Activated T-cell treated with anti-CD3 and anti-CD28 coated beads for 24 hours (primary cell): ENCODE data around the gene UBE2QL1.

Experiments
- DNase-seq: peaks from one replicate; pipeline ENCODE4 v3.0.0-alpha.2; 2020; ENCODE audit warnings: low read depth

Gene UBE2QL1

GRCh38 chr5:6448622-6449464 lies at the start of gene UBE2QL1:
Gene UBE2QL1 (plus strand): TSS chr5:6448859. CDS start chr5:6448894, 35 bp downstream.
- DNase-seq = no peak

- no peak for DNase-seq
Observed at GRCh38 chr5:6399980-6400910, 48.4 kb upstream of the UBE2QL1 start.

GRCh38 chr5:6401410-6401809 lies 47.2 kb upstream of the UBE2QL1 start:
- no peak for DNase-seq

- DNase-seq = no peak
Observed at GRCh38 chr5:6402939-6403338, 45.7 kb upstream of the UBE2QL1 start.

- no peak for DNase-seq
Observed at GRCh38 chr5:6403416-6403815, 45.2 kb upstream of the UBE2QL1 start.

GRCh38 chr5:6404129-6404528 lies 44.5 kb upstream of the UBE2QL1 start:
- no peak for DNase-seq

GRCh38 chr5:6405591-6405990 lies 43.1 kb upstream of the UBE2QL1 start:
- DNase-seq = no peak

GRCh38 chr5:6407558-6408259 lies 41.0 kb upstream of the UBE2QL1 start:
- DNase-seq = no peak

GRCh38 chr5:6408260-6408596 lies 40.4 kb upstream of the UBE2QL1 start:
- DNase-seq = no peak

- DNase-seq = no peak
Observed at GRCh38 chr5:6408627-6409446, 39.8 kb upstream of the UBE2QL1 start.

GRCh38 chr5:6410421-6410820 lies 38.2 kb upstream of the UBE2QL1 start:
- DNase-seq = no peak

- DNase-seq = no peak
Observed at GRCh38 chr5:6411141-6411540, 37.5 kb upstream of the UBE2QL1 start.

- no peak for DNase-seq
Observed at GRCh38 chr5:6412811-6413210, 35.8 kb upstream of the UBE2QL1 start.

- DNase-seq = no peak
Observed at GRCh38 chr5:6417657-6418056, 31.0 kb upstream of the UBE2QL1 start.

GRCh38 chr5:6418679-6419276 lies 29.9 kb upstream of the UBE2QL1 start:
- no peak for DNase-seq

- no peak for DNase-seq
Observed at GRCh38 chr5:6419340-6419852, 29.3 kb upstream of the UBE2QL1 start.

GRCh38 chr5:6423327-6424109 lies 25.1 kb upstream of the UBE2QL1 start:
- no peak for DNase-seq

- DNase-seq = no peak
Observed at GRCh38 chr5:6424110-6424659, 24.5 kb upstream of the UBE2QL1 start.

- no peak for DNase-seq
Observed at GRCh38 chr5:6424700-6425099, 24.0 kb upstream of the UBE2QL1 start.

- no peak for DNase-seq
Observed at GRCh38 chr5:6427694-6428093, 21.0 kb upstream of the UBE2QL1 start.
